GM21528 (cell line): ENCODE results near the gene OASL.
A peak's percentile ranks its signal among the peaks of the same experiment; 100 is the strongest.
"Not testable (repeated sequence)": the region's sequence is repeated elsewhere in the genome, so short reads cannot be mapped to it uniquely, and the experiment has no call there.

Experiments
- ATAC-seq: cut with Tn5 transposase; IDR thresholded peaks from one replicate; pipeline ENCODE4 v1.9.1; 2021; ENCODE audit warnings: mild to moderate bottlenecking, moderate library complexity; ENCODE audit not compliant: unreplicated experiment, low FRiP score

The OASL gene

GRCh38 chr12:121059031-121059898, 20.2 kb upstream of the OASL start:
- ATAC-seq = peak; percentile 13

GRCh38 chr12:121057794-121058193, 18.7 kb upstream of the OASL start:
- ATAC-seq = no peak

- no peak for ATAC-seq
Observed at GRCh38 chr12:121053706-121054105, 14.7 kb upstream of the OASL start.

DNA sequence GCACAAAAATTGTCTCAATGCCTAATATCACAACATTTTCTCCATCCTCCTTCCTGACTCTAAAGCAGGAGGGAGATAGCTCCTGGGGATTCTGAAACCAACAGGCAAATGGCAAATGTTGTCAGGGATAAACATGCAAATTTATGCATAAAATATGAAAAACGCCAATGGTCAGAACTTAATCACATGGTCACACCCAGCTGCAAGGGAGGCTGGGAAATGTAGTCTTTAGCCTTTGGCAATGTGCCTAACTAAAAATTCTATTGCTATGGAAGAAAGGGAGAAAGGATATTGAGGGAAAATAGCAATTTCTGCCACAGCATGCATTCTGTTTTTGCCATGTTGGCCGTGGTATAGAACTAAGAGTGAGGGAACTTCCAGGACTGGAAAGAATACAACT, 11.7 kb upstream of the OASL start:
- ATAC-seq = no peak

- no peak for ATAC-seq
Observed at GRCh38 chr12:121048442-121048841, 9.4 kb upstream of the OASL start.

DNA sequence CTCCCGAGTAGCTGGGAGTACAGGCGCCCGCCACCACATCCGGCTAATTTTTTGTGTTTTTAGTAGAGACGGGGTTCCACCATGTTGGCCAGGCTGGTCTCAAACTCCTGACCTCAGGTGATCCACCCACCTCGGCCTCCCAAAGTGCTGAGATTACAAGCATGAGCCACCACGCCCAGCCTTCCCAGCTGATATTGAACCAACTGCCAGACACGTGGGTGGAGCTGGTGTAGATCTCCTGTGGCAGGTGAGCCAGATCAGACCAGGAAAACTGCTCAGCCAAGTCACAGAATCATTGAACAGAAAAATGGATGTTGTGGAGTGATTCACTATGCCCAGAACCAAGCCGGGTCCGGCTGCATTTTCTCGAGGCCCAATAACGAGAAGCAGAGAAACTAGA, 8.4 kb upstream of the OASL start:
- ATAC-seq = not testable (repeated sequence)

DNA sequence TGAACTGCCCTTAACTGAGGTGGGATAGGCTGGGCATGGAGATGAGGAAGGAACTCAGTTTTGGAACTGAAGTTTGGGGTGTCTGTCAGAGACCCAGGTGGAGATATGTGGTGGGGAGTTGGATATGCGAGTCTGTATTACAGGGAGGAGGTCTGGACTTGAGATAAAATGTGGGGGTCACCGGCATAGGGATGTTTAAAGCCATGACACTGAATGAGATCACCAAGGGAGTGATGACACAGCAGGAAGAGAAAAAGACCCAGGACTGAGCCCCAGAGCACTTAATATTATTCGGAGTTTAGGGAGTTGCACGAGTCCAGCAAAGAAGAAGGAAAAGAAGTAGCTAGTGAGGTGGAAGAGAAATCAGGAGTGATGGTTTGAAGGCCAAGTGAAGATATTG, 4.0 kb upstream of the OASL start:
- no peak for ATAC-seq

- ATAC-seq = no peak
Observed at GRCh38 chr12:121036810-121037326, 2.2 kb downstream of the OASL start.

- no peak for ATAC-seq
Observed at GRCh38 chr12:121034616-121035305, 4.3 kb downstream of the OASL start.

GRCh38 chr12:121033625-121034349, 5.3 kb downstream of the OASL start:
- no peak for ATAC-seq

DNA sequence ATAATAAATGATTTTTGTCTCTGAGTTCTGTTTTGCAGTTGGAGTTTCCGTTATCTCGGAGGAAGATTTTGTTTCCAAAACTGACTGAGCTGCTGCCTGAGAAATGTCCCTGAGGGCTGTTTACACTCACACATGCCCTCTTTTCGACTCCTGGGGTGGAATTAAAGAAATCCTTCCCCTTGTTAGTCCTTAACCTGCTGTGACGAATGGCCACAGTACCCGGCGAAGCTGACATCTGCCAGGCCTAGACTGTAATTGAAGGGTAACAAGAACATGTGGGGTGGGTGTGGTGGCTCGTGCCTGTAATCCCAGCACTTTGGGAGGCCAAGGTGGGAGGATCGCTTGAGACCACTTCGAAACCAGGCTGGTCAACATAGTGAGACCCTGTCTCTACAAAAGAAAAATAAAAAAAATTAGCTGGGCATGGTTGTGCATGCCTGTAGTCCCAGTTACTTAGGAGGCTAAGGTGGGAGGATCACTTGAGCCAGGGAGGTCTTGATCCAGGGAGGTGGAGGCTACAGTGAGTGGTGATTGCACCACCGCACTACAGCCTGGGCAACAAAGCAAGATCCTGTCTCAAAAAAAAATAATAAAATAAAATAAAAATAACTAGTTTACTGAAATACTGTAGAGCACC, 8.4 kb downstream of the OASL start:
- ATAC-seq = no peak

DNA sequence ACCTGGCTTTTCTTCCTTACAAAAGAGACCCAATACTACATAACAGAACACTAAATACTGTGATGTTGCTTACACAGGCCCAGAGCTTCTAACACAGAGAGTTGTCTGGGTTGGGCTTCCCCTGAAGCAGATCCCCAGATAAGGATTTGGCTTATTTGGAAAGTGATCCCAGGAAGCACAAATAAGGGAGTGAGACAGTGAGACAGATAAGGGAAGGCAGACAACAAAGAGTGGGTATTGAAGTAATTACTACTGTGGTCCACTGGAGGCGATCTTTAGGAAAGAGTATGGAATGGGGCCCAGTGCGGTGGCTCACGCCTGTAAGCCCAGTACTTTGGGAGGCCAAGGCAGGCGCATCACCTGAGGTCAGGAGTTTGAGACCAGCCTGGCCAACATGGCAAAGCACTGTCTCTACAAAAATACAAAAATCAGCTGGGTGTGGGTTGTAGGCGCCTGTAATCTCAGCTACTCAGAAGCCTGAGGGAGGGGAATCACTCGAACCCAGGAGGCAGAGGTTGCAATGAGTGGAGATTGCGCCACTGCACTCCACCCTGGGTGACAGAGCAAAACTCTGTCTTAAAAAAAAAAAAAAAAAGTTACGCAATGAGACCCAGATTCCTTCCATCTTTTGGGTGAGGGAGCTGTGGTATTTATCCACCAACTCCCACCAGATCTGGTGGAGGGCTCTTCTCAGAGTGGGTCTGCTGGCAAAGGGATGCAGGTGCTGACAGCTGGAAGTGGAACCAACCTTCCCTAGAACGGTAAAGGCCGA, 12.6 kb downstream of the OASL start:
- ATAC-seq = no peak

GRCh38 chr12:121025442-121026226, 13.4 kb downstream of the OASL start:
- no peak for ATAC-seq

GRCh38 chr12:121023799-121024198, 15.2 kb downstream of the OASL start:
- ATAC-seq = no peak

GRCh38 chr12:121022713-121023112, 16.3 kb downstream of the OASL start:
- ATAC-seq = no peak

GRCh38 chr12:121021754-121022153, 17.3 kb downstream of the OASL start:
- ATAC-seq = no peak

GRCh38 chr12:121018860-121019617, 20.0 kb downstream of the OASL start:
- ATAC-seq = no peak

DNA sequence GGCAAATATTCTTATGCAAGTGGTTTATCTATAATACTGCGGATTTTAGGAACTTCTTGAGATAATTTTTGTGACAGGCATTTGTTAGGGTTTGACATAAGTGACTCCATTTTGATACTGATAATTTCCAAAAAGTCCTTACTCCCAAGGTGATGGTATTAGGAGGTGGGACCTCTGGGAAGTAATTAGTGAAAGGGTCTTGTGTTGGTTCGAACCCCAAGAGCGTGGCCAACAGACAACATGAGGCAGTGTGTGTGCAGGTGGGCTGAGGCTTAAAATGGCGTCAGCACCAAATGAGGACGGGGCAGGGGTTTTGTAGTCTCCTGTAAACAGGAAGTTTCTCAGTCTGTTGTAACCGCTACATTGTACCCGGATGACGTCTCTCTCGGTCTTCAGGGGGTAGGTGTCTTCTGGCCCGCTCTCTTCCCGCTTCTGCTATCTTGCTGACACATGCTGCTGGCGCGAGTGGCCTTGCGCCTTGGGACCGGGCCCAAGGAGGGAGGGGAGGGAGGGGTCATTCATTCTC, 21.0 kb downstream of the OASL start:
- ATAC-seq = no peak
